Hepatocyte (in vitro differentiated cells): ENCODE results near the gene ABLIM1. TPM values are rescaled to one million over a fixed set of nuclear protein-coding genes. Genes with fewer than 3 reads are reported as not detected.

ENCODE experiments used
- DNase-seq: peaks from one replicate; pipeline ENCODE4 v3.0.0-alpha.2; 2016; ENCODE audit warnings: low spot score
- H2AFZ ChIP-seq: fragments of 200-600 bp; sonication (generic); 2 replicates; pipeline ENCODE4 v1.6.0; 2016; ENCODE audit warnings: antibody characterized with exemption, mild to moderate bottlenecking
- H3K27ac ChIP-seq: fragments of 200-600 bp; sonication (generic); 2 replicates; pipeline ENCODE4 v1.5.1; 2016; ENCODE audit warnings: mild to moderate bottlenecking
- H3K27me3 ChIP-seq: fragments of 200-600 bp; sonication (generic); 2 replicates; pipeline ENCODE4 v1.6.1; 2016
- H3K36me3 ChIP-seq: fragments of 200-600 bp; sonication (generic); replicated peaks from 2 replicates; pipeline ENCODE4 v1.5.1; 2016; ENCODE audit warnings: low read depth; ENCODE audit not compliant: insufficient read depth
- H3K4me1 ChIP-seq: fragments of 200-600 bp; sonication (generic); 2 replicates; pipeline ENCODE4 v1.5.1; 2016; ENCODE audit warnings: mild to moderate bottlenecking, moderate library complexity; ENCODE audit not compliant: insufficient read depth
- H3K4me2 ChIP-seq: fragments of 200-600 bp; sonication (generic); 2 replicates; pipeline ENCODE4 v1.6.0; 2016
- H3K4me3 ChIP-seq: fragments of 200-600 bp; sonication (generic); 2 replicates; pipeline ENCODE4 v1.5.1; 2016; ENCODE audit warnings: mild to moderate bottlenecking
- H3K79me2 ChIP-seq: fragments of 200-600 bp; sonication (generic); 2 replicates; pipeline ENCODE4 v1.6.0; 2017; ENCODE audit warnings: mild to moderate bottlenecking
- H3K9me2 ChIP-seq: fragments of 200-600 bp; sonication (generic); replicated peaks from 2 replicates; pipeline ENCODE4 v1.6.0; 2017; ENCODE audit warnings: mild to moderate bottlenecking; ENCODE audit not compliant: insufficient read depth
- H3K9me3 ChIP-seq: fragments of 200-600 bp; sonication (generic); 2 replicates; pipeline ENCODE4 v1.5.1; 2016; ENCODE audit warnings: low read depth, mild to moderate bottlenecking
- H4K20me1 ChIP-seq: fragments of 200-600 bp; sonication (generic); 2 replicates; pipeline ENCODE4 v1.6.0; 2016; ENCODE audit warnings: mild to moderate bottlenecking; ENCODE audit not compliant: insufficient read depth, poor library complexity, severe bottlenecking
- CTCF ChIP-seq: fragments of 200-600 bp; sonication (generic); IDR thresholded peaks from 2 replicates; pipeline ENCODE4 v1.5.1; 2016; ENCODE audit warnings: antibody characterized with exemption, mild to moderate bottlenecking; ENCODE audit not compliant: poor library complexity
- EZH2 ChIP-seq: fragments of 200-600 bp; sonication (generic); IDR thresholded peaks from 2 replicates; pipeline ENCODE4 v1.6.1; 2016; ENCODE audit warnings: antibody characterized with exemption, mild to moderate bottlenecking, borderline replicate concordance
- EZH2phosphoT487 ChIP-seq: fragments of 200-600 bp; sonication (generic); IDR thresholded peaks from one replicate; pipeline ENCODE4 v1.6.1; 2018; ENCODE audit warnings: antibody characterized with exemption, mild to moderate bottlenecking, low read depth, moderate library complexity; ENCODE audit not compliant: unreplicated experiment, severe bottlenecking
- WGBS: methylation state at CpG from one replicate; pipeline ENCODE4 v1.1.6; 2016; ENCODE audit warnings: low lambda C conversion rate; ENCODE audit errors: missing lambda C conversion rate; 5-methylcytosine and 5-hydroxymethylcytosine counted together
- polyA plus RNA-seq: library from polyadenylated mRNA; unstranded; fragments of >200 nt; fragmentation: Nextera tagmentation; extraction: Ambion mirVana; gene quantifications from 2 replicates; pipeline ENCODE4 v1.2.1, GENCODE V29; 2016
- total RNA-seq: library from RNA; depleted of rRNA; stranded (reverse); fragments of >200 nt; gene quantifications from 2 replicates; pipeline ENCODE4 v1.2.3, GENCODE V29; 2014

ABLIM1 gene
- total and polyA plus RNA-seq, 2 experiments from 2014 or later, result 20.8 to 31.6 TPM

- Histone ChIP-seq H3K9me2 (no peaks in the 10 kb centered on the region), H3K27ac (peak overlapping the region; percentile 52), H2AFZ (no peak overlapping the region), H3K79me2 (peaks cover 25% of the 10 kb centered on the region), H4K20me1 (no peaks in the 10 kb centered on the region), H3K36me3 (no peaks in the 10 kb centered on the region), H3K9me3 (no peaks in the 10 kb centered on the region), H3K27me3 (no peaks in the 10 kb centered on the region), H3K4me3 (no peak overlapping the region), H3K4me2 (peak overlapping the region; percentile 11), H3K4me1 (peaks cover 15% of the 10 kb centered on the region)
- 45% methylated on average over 3 of the region's 3 CpGs for WGBS
- peak; percentile 10 for DNase-seq
- TF ChIP-seq EZH2phosphoT487 (no peak), EZH2 (no peak), CTCF (no peak)
Measured at GRCh38 chr10:114504769-114505579, 153.1 kb downstream of the ABLIM1 start.

DNA sequence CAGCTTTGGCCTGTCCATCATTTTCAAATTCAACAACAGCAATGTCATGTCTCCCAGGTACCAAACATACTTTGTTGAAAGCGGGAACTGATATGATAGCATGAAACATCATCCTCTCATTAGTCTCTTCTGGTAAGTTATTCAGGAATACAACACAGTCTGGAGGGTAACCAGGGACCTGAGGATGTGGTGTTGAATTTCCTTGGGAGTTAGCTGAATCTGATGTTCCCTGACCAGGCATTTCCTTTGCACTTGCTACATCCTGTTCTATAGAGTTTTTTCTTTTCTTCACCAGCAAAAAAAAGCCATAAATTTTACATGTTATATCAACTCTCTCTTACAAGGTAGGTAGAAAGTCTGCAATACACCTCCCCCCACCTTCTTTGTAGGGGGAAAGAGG is 156.0 kb downstream of the ABLIM1 start:
- Histone ChIP-seq H3K4me2 (no peak overlapping the region), H3K79me2 (peaks cover 36% of the 10 kb centered on the region), H3K9me2 (no peaks in the 10 kb centered on the region), H3K27ac (no peak overlapping the region), H3K27me3 (no peaks in the 10 kb centered on the region), H3K4me1 (peaks cover 23% of the 10 kb centered on the region), H4K20me1 (no peaks in the 10 kb centered on the region), H3K4me3 (no peak overlapping the region), H3K9me3 (no peaks in the 10 kb centered on the region), H3K36me3 (no peaks in the 10 kb centered on the region), H2AFZ (no peak overlapping the region)
- TF ChIP-seq CTCF (no peak), EZH2phosphoT487 (no peak), EZH2 (no peak)
- 96% methylated on average over 1 of the region's 1 CpG for WGBS
- no peak for DNase-seq

- Histone ChIP-seq H3K36me3 (no peaks in the 10 kb centered on the region), H3K79me2 (peaks cover 38% of the 10 kb centered on the region), H3K4me2 (no peak overlapping the region), H3K9me3 (no peaks in the 10 kb centered on the region), H3K4me3 (no peak overlapping the region), H3K9me2 (no peaks in the 10 kb centered on the region), H4K20me1 (no peaks in the 10 kb centered on the region), H2AFZ (no peak overlapping the region), H3K27ac (no peak overlapping the region), H3K27me3 (no peaks in the 10 kb centered on the region), H3K4me1 (peaks cover 21% of the 10 kb centered on the region)
- DNase-seq, result no peak
- WGBS, result 94% methylated on average over 1 of the region's 1 CpG
- TF ChIP-seq CTCF, result no peak
- no peak for TF ChIP-seq EZH2
- TF ChIP-seq EZH2phosphoT487, result no peak
Measured at GRCh38 chr10:114501650-114502049, 156.4 kb downstream of the ABLIM1 start.
